OCI-LY7 (cell line): ENCODE measurements around the gene CT47A1.

Experiments
- CTCF ChIP-seq: fragments of 200-600 bp; sonication (generic); conservative IDR thresholded peaks from 2 replicates; pipeline ENCODE4 v1.5.1; 2014; ENCODE audit warnings: mild to moderate bottlenecking, antibody characterized with exemption, low read length, moderate library complexity, mixed read lengths
- EZH2phosphoT487 ChIP-seq: fragments of 200-600 bp; sonication (generic); IDR thresholded peaks from 2 replicates; pipeline ENCODE4 v1.6.1; 2018; ENCODE audit warnings: low read depth, borderline replicate concordance, mild to moderate bottlenecking, mixed run types, antibody characterized with exemption, low read length, moderate library complexity, mixed read lengths

- TF ChIP-seq CTCF (no peak), EZH2phosphoT487 (no peak)
These were observed 13.9 kb upstream of the CT47A1 start for GRCh38 chrX:120999413-120999812.
